Neutrophil (primary cell): Measurements from ENCODE around the gene CRK.
"Not testable (repeated sequence)": the region's sequence is repeated elsewhere in the genome, so short reads cannot be mapped to it uniquely, and the experiment has no call there.

ENCODE experiments used
- H3K27ac ChIP-seq: fragments of 200-600 bp; sonication (generic); 2 replicates; pipeline ENCODE4 v1.5.1; 2016; ENCODE audit warnings: mild to moderate bottlenecking, moderate library complexity
- H3K27me3 ChIP-seq: fragments of 200-600 bp; sonication (generic); 2 replicates; pipeline ENCODE4 v1.6.0; 2016; ENCODE audit warnings: mild to moderate bottlenecking
- H3K36me3 ChIP-seq: fragments of 200-600 bp; sonication (generic); 2 replicates; pipeline ENCODE4 v1.5.1; 2017
- H3K4me1 ChIP-seq, 2 experiments: fragments of 200-600 bp in 1 of 2; sonication (generic) in 1 of 2; 1 replicate in 1 of 2; 2 replicates in 1 of 2; pipeline versions ENCODE4 v1.5.1 to v1.6.1; 2013 to 2016; ENCODE audit warnings: low read depth in 1 of 2, low read length in 1 of 2, mild to moderate bottlenecking in 1 of 2, moderate library complexity in 1 of 2; ENCODE audit not compliant: control insufficient read depth in 1 of 2, insufficient read depth in 1 of 2
- H3K4me3 ChIP-seq, 2 experiments: fragments of 200-600 bp in 1 of 2; sonication (generic) in 1 of 2; 1 replicate in 1 of 2; 2 replicates in 1 of 2; pipeline ENCODE4 v1.5.1; 2013 to 2016; ENCODE audit warnings: low read depth in 1 of 2, low read length in 1 of 2, mild to moderate bottlenecking in 1 of 2, moderate library complexity in 1 of 2
- H3K9me3 ChIP-seq: fragments of 200-600 bp; sonication (generic); 2 replicates; pipeline ENCODE4 v1.5.1; 2016
- TF ChIP-seq, protein P1 (sequence below): fragments of 200-600 bp; sonication (generic); IDR thresholded peaks from 2 replicates; pipeline ENCODE4 v1.5.1; 2016; ENCODE audit warnings: antibody characterized with exemption

Gene CRK

DNA sequence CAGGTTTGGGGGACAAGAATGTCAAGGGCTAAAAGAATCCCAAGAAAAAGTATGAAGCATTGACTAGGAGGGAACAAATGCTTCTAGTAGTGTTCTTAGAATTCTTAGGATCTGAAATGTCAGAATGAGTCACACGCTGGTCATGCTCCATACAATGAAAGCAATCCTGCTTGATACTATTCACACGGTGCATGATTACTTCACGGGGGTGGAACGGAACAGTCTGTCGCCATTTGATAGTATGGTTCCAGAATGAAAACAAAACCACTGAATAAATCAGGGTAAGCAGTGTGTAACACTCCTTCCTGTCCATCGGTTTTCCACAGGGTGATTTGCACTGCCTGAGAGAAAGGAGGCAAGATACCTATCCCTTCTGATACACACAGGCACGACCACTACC, 33.1 kb downstream of the CRK start:
- no peaks in the 10 kb centered on the region for H3K27me3 ChIP-seq
- H3K9me3 ChIP-seq = no peaks in the 10 kb centered on the region
- H3K4me1 ChIP-seq = peaks cover 0 to 5% of the 10 kb centered on the region in 2 experiments
- peak overlapping the region; percentile 31 for H3K27ac ChIP-seq
- TF ChIP-seq, protein P1, sequence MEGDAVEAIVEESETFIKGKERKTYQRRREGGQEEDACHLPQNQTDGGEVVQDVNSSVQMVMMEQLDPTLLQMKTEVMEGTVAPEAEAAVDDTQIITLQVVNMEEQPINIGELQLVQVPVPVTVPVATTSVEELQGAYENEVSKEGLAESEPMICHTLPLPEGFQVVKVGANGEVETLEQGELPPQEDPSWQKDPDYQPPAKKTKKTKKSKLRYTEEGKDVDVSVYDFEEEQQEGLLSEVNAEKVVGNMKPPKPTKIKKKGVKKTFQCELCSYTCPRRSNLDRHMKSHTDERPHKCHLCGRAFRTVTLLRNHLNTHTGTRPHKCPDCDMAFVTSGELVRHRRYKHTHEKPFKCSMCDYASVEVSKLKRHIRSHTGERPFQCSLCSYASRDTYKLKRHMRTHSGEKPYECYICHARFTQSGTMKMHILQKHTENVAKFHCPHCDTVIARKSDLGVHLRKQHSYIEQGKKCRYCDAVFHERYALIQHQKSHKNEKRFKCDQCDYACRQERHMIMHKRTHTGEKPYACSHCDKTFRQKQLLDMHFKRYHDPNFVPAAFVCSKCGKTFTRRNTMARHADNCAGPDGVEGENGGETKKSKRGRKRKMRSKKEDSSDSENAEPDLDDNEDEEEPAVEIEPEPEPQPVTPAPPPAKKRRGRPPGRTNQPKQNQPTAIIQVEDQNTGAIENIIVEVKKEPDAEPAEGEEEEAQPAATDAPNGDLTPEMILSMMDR = no peak
- H3K36me3 ChIP-seq = peaks cover 83% of the 10 kb centered on the region
- no peak overlapping the region for H3K4me3 ChIP-seq

DNA sequence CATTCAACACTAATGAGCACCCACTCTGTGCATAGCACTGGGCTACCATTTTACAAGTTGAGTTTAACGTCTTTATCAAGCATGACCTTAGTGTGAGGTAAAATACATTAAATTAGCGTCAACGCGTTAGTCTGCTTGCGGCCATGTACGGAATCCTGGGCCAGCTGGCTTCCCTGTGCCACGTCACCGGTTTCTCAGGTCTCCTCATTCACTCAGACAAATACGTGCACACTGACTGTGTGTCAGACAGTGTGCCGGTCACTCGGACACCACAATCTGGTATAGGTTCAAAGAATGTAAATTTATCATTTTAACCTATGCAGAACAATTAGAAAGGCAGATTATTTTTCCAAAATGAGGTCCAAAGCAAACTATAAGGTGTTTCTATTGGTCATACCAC, 34.6 kb downstream of the CRK start:
- Histone ChIP-seq H3K4me3 (no peak overlapping the region), H3K27me3 (no peaks in the 10 kb centered on the region), H3K27ac (peak overlapping the region; percentile 18), H3K4me1 (peaks cover 0 to 5% of the 10 kb centered on the region in 2 experiments), H3K36me3 (peaks cover 88% of the 10 kb centered on the region), H3K9me3 (no peaks in the 10 kb centered on the region)
- TF ChIP-seq, protein P1 = no peak

DNA sequence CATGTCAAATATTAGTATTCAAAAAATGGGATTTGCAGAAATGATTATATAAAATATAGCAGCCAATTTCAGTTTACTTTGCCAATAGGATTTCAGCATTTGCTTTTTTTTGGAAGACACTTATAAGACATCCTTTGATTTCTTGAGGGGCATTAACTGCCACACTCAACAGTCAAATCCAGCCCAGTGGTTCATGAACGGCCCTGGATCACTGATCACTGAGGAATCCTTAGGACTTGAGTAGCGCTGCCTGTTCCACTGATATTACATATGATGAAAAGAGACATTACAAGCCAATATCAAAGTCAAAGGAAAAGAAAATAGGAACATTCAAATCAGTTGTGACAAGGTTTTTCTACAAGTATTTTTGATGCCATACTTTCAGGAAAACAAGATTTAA, 35.1 kb downstream of the CRK start:
- H3K27ac ChIP-seq = peak overlapping the region; percentile 18
- H3K4me3 ChIP-seq = no peak overlapping the region
- H3K4me1 ChIP-seq = peaks cover 0 to 5% of the 10 kb centered on the region in 2 experiments
- no peaks in the 10 kb centered on the region for H3K27me3 ChIP-seq
- H3K9me3 ChIP-seq = no peaks in the 10 kb centered on the region
- H3K36me3 ChIP-seq = peaks cover 87% of the 10 kb centered on the region
- TF ChIP-seq, protein P1 = no peak

GRCh38 chr17:1420163-1420562, 35.9 kb downstream of the CRK start:
- H3K27ac ChIP-seq = peak overlapping the region; percentile 62
- H3K9me3 ChIP-seq = no peaks in the 10 kb centered on the region
- peaks cover 85% of the 10 kb centered on the region for H3K36me3 ChIP-seq
- no peaks in the 10 kb centered on the region for H3K27me3 ChIP-seq
- H3K4me3 ChIP-seq = no peak overlapping the region
- H3K4me1 ChIP-seq = peaks cover 0 to 5% of the 10 kb centered on the region in 2 experiments
- TF ChIP-seq, protein P1 = no peak

- H3K4me1 ChIP-seq, H3K27ac ChIP-seq: not testable (repeated sequence)
- peaks cover 70% of the 10 kb centered on the region for H3K36me3 ChIP-seq
Measured at GRCh38 chr17:1418476-1418875, 37.6 kb downstream of the CRK start.

DNA sequence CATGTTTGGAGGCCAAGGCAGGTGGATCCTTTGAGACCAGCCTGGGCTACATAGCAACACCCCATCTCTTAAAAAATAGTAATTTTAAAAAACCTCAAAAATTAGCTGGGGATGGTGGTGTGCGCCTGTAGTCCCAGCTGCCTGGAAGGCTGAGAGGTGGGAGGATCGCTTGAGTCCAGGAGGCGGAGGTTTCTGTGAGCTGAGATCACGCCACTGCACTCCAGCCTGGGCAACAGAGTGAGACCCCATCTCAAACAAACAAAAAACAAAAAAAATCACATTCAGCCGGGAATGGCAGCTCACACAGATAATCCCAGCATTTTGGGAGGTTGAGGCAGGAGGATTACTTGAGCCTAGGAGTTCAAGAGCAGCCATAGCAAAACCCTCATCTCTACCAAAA, 39.6 kb downstream of the CRK start:
- Histone ChIP-seq H3K36me3 (peaks cover 50% of the 10 kb centered on the region), H3K4me3 (no peak overlapping the region), H3K27ac (no peak overlapping the region), H3K4me1 (peaks cover 0 to 5% of the 10 kb centered on the region in 2 experiments), H3K9me3 (no peaks in the 10 kb centered on the region), H3K27me3 (no peaks in the 10 kb centered on the region)
- TF ChIP-seq, protein P1 = no peak

More at GRCh38 chr17:1418476-1418875, 37.6 kb downstream of the CRK start:
- H3K9me3 ChIP-seq, H3K27me3 ChIP-seq, H3K4me3 ChIP-seq: not testable (repeated sequence)
